Spleen (tissue), 13 donors: ENCODE results near the gene SETX. TPM values are rescaled to one million over a fixed set of nuclear protein-coding genes. Genes with fewer than 3 reads are reported as not detected.

Experiments used
- DNase-seq: peaks from one replicate; pipeline ENCODE4 v3.0.0-alpha.2; 2020
- H3K27ac ChIP-seq, 8 donors: fragments of 200-600 bp; sonication (generic) in 7 of 8; 1 replicate in 4 of 8; 2 replicates in 4 of 8; pipeline versions ENCODE4 v1.5.0 to v1.8.0; 2016 to 2021; ENCODE audit warnings: inconsistent platforms in 4 of 8, mild to moderate bottlenecking in 4 of 8, moderate library complexity in 1 of 8
- H3K27me3 ChIP-seq, 7 donors: fragments of 200-600 bp; sonication (generic) in 6 of 7; replicated peaks in 1 of 7; 1 replicate in 4 of 7; 2 replicates in 3 of 7; pipeline versions ENCODE4 v1.5.0 to v1.8.0; 2016 to 2021; ENCODE audit warnings: inconsistent platforms in 3 of 7, mild to moderate bottlenecking in 1 of 7
- H3K36me3 ChIP-seq, 6 donors: fragments of 200-600 bp; sonication (generic) in 5 of 6; 1 replicate in 4 of 6; 2 replicates in 2 of 6; pipeline versions ENCODE4 v1.5.0 to v1.8.0; 2016 to 2021; ENCODE audit warnings: inconsistent platforms in 2 of 6
- H3K4me1 ChIP-seq, 6 donors: fragments of 200-600 bp; sonication (generic) in 5 of 6; 1 replicate in 3 of 6; 2 replicates in 3 of 6; pipeline versions ENCODE4 v1.5.0 to v1.8.0; 2016 to 2021; ENCODE audit warnings: inconsistent platforms in 3 of 6
- H3K4me3 ChIP-seq, 8 donors: fragments of 200-600 bp; sonication (generic) in 7 of 8; 1 replicate in 4 of 8; 2 replicates in 4 of 8; pipeline versions ENCODE4 v1.5.0 to v1.8.0; 2016 to 2021; ENCODE audit warnings: inconsistent platforms in 4 of 8, mild to moderate bottlenecking in 4 of 8, moderate library complexity in 2 of 8
- H3K9me3 ChIP-seq, 8 donors: fragments of 200-600 bp; sonication (generic) in 7 of 8; 1 replicate in 4 of 8; 2 replicates in 4 of 8; pipeline versions ENCODE4 v1.5.0 to v1.8.0; 2016 to 2021; ENCODE audit warnings: inconsistent platforms in 4 of 8
- POLR2A ChIP-seq, 3 donors: fragments of 450-650 bp; IDR thresholded peaks; one replicate each; pipeline ENCODE4 v1.5.1; 2017; ENCODE audit warnings: antibody characterized with exemption in 3 of 3, mild to moderate bottlenecking in 1 of 3
- POLR2AphosphoS5 ChIP-seq, 3 donors: sonication (generic); formaldehyde crosslinking; IDR thresholded peaks; one replicate each; pipeline ENCODE4 v1.5.1; 2017; ENCODE audit warnings: antibody characterized with exemption in 3 of 3
- WGBS, 5 donors: extraction: QIAGEN DNeasy Blood & Tissue Kit in 3 of 5; methylation state at CpG; one replicate each; pipeline versions ENCODE4 v1.1.5 to v1.1.7; 2013 to 2018; 5-methylcytosine and 5-hydroxymethylcytosine counted together
- intact Hi-C: fragments of 100-400 bp; cut with DNase I; formaldehyde crosslinking; loops from one replicate; pipeline ENCODE4 v1.15.0; 2023; ENCODE audit warnings: low total_unique reads
- long read RNA-seq, 2 donors: transcript quantifications; one replicate each; lab custom pipeline, GENCODE V29; 2026
- polyA plus RNA-seq, 3 donors: library from polyadenylated mRNA; stranded (reverse); fragments of 200-250 nt; gene quantifications; one replicate each; pipeline ENCODE4 v1.2.1, GENCODE V29; 2013
- total RNA-seq, 7 donors: library from RNA; depleted of rRNA in 3 of 7; stranded (reverse); fragments of >200 nt in 3 of 7; fragmentation: NEBNext Ultra II Directional in 4 of 7; extraction: Animal tissue kit (Norgen Biotek cat#: 25700) in 4 of 7; gene quantifications; one replicate each; pipeline versions ENCODE4 v1.1.0 to v1.2.1, GENCODE V29; 2016 to 2021
- TF ChIP-seq, protein P1 (sequence below), 11 experiments: fragments of 200-600 bp in 7 of 11; fragments of 450-650 bp in 4 of 11; sonication (generic) in 4 of 11; IDR thresholded peaks in 8 of 11; conservative IDR thresholded peaks in 3 of 11; 1 replicate in 7 of 11; 2 replicates in 4 of 11; pipeline versions ENCODE4 v1.4.0 to v1.8.0; 2016 to 2021; ENCODE audit warnings: antibody characterized with exemption in 11 of 11, inconsistent platforms in 4 of 11, mild to moderate bottlenecking in 1 of 11
- donor health status: healthy with polysubstance abuse.
- donor health status: DM: no; HTN: no; CAD: no; lungs with moderate emphysema.
- donor health status: DM: no; HTN: no; CAD: no.
- donor health status: Bipolar disorder and iron deficiency.
- donor health status: healthy.
- donor health status: DM: no; HTN: no; CAD: no.
- donor health status: DM: yes; HTN: yes; CAD: no.

The SETX gene, protein sequence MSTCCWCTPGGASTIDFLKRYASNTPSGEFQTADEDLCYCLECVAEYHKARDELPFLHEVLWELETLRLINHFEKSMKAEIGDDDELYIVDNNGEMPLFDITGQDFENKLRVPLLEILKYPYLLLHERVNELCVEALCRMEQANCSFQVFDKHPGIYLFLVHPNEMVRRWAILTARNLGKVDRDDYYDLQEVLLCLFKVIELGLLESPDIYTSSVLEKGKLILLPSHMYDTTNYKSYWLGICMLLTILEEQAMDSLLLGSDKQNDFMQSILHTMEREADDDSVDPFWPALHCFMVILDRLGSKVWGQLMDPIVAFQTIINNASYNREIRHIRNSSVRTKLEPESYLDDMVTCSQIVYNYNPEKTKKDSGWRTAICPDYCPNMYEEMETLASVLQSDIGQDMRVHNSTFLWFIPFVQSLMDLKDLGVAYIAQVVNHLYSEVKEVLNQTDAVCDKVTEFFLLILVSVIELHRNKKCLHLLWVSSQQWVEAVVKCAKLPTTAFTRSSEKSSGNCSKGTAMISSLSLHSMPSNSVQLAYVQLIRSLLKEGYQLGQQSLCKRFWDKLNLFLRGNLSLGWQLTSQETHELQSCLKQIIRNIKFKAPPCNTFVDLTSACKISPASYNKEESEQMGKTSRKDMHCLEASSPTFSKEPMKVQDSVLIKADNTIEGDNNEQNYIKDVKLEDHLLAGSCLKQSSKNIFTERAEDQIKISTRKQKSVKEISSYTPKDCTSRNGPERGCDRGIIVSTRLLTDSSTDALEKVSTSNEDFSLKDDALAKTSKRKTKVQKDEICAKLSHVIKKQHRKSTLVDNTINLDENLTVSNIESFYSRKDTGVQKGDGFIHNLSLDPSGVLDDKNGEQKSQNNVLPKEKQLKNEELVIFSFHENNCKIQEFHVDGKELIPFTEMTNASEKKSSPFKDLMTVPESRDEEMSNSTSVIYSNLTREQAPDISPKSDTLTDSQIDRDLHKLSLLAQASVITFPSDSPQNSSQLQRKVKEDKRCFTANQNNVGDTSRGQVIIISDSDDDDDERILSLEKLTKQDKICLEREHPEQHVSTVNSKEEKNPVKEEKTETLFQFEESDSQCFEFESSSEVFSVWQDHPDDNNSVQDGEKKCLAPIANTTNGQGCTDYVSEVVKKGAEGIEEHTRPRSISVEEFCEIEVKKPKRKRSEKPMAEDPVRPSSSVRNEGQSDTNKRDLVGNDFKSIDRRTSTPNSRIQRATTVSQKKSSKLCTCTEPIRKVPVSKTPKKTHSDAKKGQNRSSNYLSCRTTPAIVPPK (N-terminal part only)
- total RNA-seq (100 to 1,000 TPM in 6 of 7 donors, 10 to 100 TPM in 1; 88.0 to 154 (median 113) TPM), polyA plus RNA-seq (10 to 100 TPM; 27.0 to 45.3 (median 42.0) TPM)
- long read RNA-seq, donor 1, partial matches to known transcripts = 5 of 5 reads
- long read RNA-seq, donor 1, other reads (novel, unspliced or antisense) = 0 of 5 reads
- long read RNA-seq, donor 2, partial matches to known transcripts = 0 of 1 reads
- long read RNA-seq, donor 2, other reads (novel, unspliced or antisense) = 0 of 1 reads

DNA sequence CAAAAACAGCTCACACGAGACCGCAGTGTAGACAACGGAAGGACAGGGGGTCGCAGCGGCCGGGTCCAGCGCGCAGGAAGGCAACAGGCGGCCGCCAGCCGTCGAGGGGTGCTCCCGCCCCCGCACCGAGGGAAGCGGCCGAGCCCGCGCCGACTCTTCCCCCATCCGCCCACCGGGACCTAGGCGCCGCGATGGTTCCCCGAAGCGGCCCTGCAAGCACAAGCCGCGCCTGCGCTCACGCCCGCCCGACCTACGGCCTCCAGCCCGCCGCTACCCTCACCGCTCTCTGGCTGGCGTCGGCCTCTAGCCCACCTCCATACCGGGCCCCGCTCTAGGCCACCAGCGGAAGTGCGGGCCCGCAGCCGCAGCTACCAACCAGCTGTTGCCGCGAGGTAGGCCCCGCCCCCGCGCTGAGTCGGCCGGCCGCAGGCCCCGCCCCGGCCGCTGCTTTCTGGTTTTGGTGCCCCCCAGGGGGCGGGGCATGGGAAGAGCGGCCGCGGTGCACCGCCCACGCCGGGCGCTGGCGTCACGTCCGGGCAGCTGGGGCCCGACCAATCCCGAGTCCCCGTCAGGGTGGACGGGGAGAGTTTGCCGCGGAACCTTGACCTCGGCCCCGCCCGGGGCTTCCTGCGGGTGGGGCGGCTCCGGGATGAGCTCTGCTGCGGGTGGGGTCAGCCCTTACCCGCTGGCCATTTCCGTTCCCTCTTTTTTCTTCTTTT, at the start of gene SETX:
Gene SETX (minus strand): TSS at position 350 of the 719 bp plus-strand sequence. CDS start 5,558 bp downstream, outside the sequence.
- Histone ChIP-seq H3K9me3 (peaks cover 0 to 7% (median 0%) of the 10 kb centered on the region in 8 donors), H3K36me3 (peaks cover 0 to 34% (median 19%) of the 10 kb centered on the region in 6 donors), H3K4me1 (peaks cover 34 to 52% (median 48%) of the 10 kb centered on the region in 6 donors), H3K27ac (peak within 1 kb of the TSS; percentile 92 to 100 (median 98)), H3K4me3 (peak within 1 kb of the TSS; percentile 74 to 97 (median 90)), H3K27me3 (no peaks in the 10 kb centered on the region)
- peak; percentile 99 for DNase-seq
- intact Hi-C loops = loop anchor here (10.0 kb wide), 1 partner anchor 50 kb away; the partner anchor contains the start of gene TTF1
- TF ChIP-seq POLR2AphosphoS5 (IDR thresholded peaks at IDR 0.05) = peak; percentile 97 to 99 (median 98)
- TF ChIP-seq, protein P1, sequence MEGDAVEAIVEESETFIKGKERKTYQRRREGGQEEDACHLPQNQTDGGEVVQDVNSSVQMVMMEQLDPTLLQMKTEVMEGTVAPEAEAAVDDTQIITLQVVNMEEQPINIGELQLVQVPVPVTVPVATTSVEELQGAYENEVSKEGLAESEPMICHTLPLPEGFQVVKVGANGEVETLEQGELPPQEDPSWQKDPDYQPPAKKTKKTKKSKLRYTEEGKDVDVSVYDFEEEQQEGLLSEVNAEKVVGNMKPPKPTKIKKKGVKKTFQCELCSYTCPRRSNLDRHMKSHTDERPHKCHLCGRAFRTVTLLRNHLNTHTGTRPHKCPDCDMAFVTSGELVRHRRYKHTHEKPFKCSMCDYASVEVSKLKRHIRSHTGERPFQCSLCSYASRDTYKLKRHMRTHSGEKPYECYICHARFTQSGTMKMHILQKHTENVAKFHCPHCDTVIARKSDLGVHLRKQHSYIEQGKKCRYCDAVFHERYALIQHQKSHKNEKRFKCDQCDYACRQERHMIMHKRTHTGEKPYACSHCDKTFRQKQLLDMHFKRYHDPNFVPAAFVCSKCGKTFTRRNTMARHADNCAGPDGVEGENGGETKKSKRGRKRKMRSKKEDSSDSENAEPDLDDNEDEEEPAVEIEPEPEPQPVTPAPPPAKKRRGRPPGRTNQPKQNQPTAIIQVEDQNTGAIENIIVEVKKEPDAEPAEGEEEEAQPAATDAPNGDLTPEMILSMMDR (IDR thresholded peaks at IDR 0.05 in 8 of 11, conservative IDR thresholded peaks at IDR 0.05 in 3 of 11) = peak in 7 of 11 experiments; percentile 16 to 56 (median 34)
- peak; percentile 89 to 96 (median 94) for TF ChIP-seq POLR2A (IDR thresholded peaks at IDR 0.05)
- WGBS, 5 donors = 0 to 1% (median 0%) methylated on average over 47 to 82 of the region's 82 CpGs

DNA sequence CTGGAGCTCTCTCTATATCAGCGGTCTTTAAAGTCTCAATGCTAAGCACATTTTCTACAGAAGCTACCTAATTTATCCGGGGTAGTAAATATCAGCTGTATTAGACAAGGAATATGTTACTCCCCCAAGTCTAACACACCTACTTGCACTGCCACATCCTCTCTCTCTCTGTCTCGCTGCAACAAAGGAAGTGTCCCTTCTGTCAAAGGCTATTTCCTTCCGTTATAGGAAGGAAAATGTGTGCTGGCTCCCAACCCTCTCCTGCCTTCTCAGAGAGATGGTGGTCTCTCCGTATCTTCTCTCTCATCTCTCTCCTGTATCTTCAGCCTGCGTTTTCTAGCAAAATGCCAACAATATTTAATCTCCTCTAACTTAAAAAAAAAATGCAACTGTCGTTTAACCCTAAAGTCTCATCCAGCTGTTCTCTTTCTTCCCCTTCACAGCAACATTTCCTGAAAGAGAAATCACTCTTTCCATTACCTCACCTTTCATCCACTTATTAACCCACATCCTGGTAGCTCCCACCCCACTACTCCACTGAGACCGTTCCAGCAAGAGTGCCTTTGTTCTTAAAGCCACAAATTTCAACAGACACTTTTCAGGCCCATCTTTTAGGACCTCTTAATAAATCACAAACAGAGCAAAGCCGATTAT, 49.6 kb upstream of the SETX start:
- Histone ChIP-seq H3K9me3 (no peaks in the 10 kb centered on the region), H3K4me1 (peaks cover 25 to 48% (median 41%) of the 10 kb centered on the region in 6 donors), H3K36me3 (peaks cover 0 to 45% (median 30%) of the 10 kb centered on the region in 6 donors), H3K27me3 (peaks cover 0 to 3% (median 0%) of the 10 kb centered on the region in 7 donors), H3K27ac (peak overlapping the region in 5 of 8 donors; percentile 23 to 52 (median 34)), H3K4me3 (peak overlapping the region in 1 of 8 donors; percentile 4)
- 20 to 32% (median 23%) methylated on average over 9 of the region's 9 CpGs for WGBS, 5 donors
- no peak for DNase-seq
- TF ChIP-seq POLR2A (IDR thresholded peaks at IDR 0.05) (no peak), POLR2AphosphoS5 (IDR thresholded peaks at IDR 0.05) (peak in 1 of 3 donors; percentile 29)
- TF ChIP-seq, protein P1 (IDR thresholded peaks at IDR 0.05 in 8 of 11, conservative IDR thresholded peaks at IDR 0.05 in 3 of 11) = no peak
- intact Hi-C loops = loop anchor here (10.0 kb wide), 1 partner anchor 50 kb away; the partner anchor contains the start of gene SETX

DNA sequence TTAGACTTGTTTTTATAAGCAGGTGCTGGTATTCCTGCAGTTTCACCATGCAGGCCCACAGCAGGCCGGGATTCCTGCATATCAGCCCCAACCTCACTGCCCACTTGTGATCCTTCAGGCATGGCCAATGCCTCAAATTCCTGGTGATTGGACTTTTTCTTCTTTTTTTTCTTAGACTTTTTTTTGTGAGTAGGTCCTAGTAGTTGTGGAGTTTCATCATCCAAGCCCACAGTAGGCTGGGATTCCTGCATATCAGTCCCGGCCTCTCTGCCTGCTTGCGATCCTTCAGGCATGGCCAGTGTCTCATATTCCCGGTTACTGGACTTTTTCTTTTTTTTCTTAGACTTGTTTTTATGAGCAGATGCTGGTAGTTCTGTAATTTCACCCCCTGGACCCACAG, 47.0 kb upstream of the SETX start:
- Histone ChIP-seq H3K9me3 (no peaks in the 10 kb centered on the region), H3K4me1 (peaks cover 24 to 43% (median 32%) of the 10 kb centered on the region in 6 donors), H3K4me3 (no peak overlapping the region), H3K27me3 (no peaks in the 10 kb centered on the region), H3K36me3 (peaks cover 2 to 70% (median 54%) of the 10 kb centered on the region in 6 donors), H3K27ac (no peak overlapping the region)
- WGBS, 5 donors = 95 to 99% (median 96%) methylated on average over 4 of the region's 4 CpGs
- DNase-seq = no peak
- intact Hi-C loops = loop anchor here (10.0 kb wide), 1 partner anchor 47 kb away; the partner anchor contains the start of gene SETX
- TF ChIP-seq POLR2AphosphoS5 (IDR thresholded peaks at IDR 0.05) = no peak
